HG02970 (cell line): ENCODE measurements around the gene ABHD16B.

Experiments
- ATAC-seq: cut with Tn5 transposase; IDR thresholded peaks from one replicate; pipeline ENCODE4 v1.9.1; 2021; ENCODE audit warnings: mild to moderate bottlenecking, moderate library complexity, moderate number of reproducible peaks; ENCODE audit not compliant: unreplicated experiment, low FRiP score

The ABHD16B gene

DNA sequence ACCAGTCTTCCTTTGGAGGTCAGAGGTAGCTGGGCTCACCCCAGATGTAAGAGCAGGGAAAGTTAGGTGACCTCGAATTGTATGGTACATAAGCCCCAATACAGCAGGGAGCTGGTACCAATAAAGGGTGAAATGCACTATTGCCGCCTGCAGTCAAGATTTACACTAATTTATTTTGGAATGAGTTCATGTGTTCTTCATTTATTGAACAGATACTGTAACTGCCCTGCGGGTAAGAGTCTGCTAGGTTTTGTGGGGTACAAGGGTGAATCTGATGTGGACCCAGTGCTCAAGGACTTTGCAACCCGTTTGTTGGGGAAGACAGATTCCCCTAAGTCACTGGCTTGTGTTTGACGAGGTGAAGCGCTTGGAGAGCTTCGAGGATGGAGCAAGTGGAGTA lies 31.1 kb downstream of the ABHD16B start:
- no peak for ATAC-seq

DNA sequence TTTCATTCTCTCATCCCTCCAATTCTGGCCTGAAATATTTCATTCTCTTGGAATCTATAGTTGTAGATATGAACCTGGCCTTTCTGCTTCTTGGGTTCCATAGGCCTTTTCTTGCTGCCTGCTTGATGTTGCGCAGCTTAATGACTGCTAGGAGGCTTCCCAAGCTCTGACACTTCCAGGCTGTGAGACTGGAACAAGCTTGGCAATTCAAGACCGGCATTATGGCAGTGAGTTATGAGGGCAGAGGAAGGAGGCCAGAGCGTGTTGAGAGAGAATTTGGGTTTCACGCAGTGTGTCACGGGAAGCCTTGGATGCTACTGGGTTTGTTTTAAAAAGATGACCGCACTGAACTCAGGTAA lies 32.7 kb downstream of the ABHD16B start:
- no peak for ATAC-seq

DNA sequence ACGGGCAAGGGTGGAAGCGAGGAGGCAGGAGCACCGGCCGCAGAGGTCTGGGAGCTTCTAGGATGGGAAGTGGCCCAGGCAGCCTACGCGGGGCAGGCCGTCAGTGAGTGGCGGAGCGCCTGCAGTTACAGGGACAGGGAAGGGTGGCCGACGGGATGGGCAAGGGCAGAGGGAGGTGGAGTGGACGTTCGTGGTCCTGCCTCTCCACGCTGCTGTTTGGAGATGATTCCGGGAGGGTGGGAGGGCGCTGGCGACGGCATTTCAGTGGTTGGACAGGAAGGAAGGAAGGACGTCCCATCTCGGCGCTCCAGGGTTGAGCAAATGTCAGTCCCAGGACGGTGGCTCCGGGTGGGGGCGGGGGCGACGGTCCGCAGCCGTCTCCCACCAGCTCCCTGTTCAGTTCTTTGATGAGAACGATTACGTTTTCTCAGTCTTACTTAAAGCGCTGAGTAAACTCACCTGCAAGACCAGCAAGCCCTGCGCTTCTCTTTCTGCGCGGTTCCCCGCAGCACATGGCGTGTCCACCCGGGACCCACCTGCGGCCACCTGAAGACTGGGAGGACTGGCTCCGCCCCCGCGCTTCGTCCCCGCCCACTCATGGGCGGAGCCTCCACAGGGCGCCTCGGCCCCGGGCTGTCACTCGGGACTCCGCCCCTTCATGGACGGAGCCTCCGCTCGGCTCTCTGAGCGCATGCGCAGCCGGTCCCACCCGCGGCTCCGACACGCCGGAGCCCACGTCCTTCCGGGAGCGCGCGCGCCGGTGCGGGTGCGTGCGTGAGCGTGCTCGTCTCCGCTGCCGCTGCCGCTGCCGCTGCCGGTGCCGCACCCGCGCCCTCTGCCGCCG lies 33.3 kb downstream of the ABHD16B start, which contains the start of gene DNAJC5:
DNAJC5 (plus strand) TSS at position 769 of the 844 bp plus-strand sequence. CDS start 33,220 bp downstream, outside the sequence.
- ATAC-seq, result peak; percentile 79

DNA sequence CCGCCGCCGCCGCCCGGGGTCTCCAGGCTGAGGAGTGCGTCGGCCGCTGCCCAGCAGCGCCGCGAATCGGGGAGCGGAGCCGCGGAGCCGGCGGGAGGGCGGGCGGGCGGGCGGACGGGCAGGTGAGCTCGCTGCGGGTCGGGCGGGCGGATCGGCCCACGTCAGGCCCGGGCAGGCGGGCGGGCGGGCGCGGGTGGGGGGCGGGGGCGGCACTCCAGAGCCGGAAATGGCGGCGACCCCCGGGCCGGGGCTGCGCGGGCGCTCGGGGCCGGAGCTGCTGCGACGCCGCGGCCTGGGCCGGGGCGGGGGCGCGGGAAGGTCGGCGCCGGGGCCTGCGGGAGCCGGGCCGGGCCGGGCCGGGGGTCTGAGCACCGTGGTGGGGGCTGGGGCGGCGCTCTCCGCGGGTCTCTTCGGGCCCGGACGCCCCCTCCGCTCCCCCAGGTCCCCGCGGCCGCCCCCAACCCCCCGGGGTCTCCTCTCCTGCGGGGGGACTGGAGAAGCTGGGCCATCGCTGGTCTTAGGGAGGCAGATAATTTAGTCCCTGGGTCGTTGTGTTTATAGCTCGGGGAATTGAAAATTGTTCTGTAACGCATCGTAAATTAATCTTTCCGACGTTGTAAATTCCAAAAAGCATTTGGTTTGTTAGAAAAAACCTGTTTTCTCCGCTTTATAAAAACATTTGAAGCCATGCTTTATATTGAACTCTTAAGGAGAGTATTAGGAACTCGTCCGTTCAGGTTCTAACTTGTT lies 34.1 kb downstream of the ABHD16B start:
- ATAC-seq, result no peak

DNA sequence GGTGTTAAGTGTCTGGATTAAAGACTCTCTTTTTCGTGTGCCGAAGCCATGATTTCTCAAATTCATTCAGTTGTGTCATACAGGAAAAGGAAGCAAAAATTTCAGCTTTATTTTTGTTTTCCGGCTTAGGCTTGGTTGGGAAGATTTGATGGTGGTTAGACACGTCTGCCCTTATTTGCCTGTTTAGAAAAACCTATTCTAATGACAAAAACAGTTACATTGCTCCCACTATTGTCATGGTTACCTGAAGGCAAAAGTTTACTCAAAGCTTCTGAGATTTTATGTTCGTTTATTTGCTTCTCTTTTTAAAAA lies 34.6 kb downstream of the ABHD16B start:
- ATAC-seq, result no peak

DNA sequence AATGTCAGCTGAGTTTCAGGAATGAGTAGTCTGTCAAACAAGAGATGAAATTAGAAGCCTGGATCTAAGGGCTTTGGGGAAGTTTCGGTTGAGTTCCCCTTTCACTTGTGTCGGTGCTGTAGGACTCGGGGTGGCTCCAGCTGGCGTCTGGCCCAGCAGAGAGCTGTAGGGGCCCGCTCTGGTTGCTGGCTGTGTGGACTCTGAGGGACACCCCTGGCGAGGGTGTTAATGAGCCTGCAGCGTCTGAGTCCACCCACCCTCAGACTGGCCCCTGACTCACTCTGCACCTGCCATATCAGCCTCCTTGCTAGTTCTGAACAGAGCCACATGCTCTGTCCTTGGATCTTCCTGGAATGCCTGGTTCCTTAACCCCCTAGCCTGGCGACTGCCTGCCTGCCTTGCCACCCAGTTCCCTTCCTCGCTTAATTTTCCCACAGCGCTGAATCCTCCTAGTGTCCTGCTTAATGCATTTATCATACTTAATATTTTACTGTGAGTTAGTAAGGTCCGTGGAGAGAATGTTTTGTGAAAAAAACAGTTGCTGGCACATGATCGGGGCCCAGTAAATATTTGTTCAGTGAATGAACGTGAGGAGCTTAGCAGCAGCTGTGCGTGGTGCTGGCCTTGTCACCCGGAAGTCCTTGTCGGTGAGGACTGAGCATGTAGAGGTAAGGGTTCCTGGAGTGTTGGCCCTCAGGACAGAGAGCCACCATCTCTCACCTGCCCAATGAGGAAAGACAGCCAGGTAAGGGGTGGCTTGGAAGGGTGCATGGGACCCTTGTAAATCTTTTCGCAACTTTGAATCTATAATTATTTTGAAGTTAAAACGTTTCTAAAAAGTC lies 35.2 kb downstream of the ABHD16B start:
- ATAC-seq, result no peak

DNA sequence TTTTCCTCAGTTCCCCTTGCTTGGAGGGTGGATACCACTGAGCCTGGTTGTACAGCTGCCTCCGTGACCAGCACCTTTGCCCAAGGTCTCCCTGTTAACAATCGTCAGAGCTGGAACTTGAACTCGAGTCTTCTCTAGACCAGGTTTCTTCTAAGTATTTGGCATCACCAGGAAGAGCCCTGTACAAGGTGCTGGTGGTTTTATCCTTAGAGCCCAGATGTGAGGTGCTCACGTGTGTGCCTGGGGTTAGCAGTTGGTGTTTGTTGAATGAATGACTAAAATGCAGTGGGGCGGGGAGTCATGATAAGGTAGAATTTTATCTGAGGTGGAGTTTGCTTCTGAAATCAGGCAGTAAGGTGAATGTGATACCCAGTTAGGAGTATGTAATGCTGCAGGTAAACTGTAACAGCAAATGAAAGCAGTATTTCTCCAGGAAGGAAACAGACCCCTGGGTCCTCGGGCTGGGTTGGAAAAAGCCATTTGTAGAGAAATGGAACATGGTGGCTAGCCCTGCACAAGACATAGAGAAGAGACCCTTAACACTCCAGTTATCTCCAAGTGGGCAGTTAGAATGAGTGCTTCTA lies 36.8 kb downstream of the ABHD16B start:
- no peak for ATAC-seq

DNA sequence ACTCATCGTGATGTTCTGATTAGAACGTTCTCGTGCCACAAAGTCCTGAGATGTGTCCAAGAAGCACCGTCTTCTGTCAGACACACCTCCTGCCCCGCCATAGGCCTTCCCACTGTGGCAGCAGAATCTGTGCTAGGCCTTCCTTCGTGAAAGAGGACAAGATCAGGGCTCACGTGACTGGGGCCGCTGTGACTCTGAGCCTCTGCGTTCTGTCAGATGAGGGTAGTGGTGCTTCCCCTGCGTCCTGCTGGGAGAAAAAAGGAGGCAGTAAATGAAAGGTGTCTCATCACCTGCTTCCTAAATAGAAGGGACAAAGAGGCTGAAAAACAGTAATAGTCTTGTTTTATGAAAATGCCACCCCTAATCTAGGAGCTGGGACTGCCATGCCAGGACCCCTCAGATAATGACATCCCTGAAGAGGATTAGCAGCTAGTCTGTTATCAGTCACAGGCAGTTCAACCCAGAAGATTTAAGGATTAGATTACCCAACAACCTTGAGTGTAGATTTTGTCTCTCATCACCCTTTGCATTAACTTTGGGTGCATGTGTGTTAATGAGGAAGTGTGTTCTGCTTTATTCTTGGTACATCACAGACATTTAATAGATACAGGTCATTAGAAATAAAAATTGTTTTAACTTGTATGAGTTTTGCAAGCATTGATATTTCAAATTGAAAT lies 37.7 kb downstream of the ABHD16B start:
- ATAC-seq, result no peak

DNA sequence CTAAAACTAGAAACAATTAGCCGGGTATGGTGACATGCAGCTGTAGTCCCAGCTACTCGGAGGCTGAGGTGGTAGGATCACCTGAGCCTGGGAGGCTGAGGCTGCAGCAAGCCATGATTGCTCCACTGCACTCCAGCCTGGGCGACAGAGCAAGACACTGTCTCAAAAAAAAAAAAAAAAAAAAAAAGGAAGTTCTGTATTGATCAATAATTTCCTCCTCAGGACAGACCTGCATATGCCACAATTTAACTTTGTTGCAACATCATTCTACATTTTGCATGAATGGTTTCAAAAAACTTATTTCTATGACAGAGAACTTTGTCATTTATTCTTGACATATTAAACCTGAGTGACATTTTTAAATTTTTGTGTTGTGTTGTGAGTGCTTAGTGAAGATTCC lies 39.1 kb downstream of the ABHD16B start:
- ATAC-seq, result no peak

DNA sequence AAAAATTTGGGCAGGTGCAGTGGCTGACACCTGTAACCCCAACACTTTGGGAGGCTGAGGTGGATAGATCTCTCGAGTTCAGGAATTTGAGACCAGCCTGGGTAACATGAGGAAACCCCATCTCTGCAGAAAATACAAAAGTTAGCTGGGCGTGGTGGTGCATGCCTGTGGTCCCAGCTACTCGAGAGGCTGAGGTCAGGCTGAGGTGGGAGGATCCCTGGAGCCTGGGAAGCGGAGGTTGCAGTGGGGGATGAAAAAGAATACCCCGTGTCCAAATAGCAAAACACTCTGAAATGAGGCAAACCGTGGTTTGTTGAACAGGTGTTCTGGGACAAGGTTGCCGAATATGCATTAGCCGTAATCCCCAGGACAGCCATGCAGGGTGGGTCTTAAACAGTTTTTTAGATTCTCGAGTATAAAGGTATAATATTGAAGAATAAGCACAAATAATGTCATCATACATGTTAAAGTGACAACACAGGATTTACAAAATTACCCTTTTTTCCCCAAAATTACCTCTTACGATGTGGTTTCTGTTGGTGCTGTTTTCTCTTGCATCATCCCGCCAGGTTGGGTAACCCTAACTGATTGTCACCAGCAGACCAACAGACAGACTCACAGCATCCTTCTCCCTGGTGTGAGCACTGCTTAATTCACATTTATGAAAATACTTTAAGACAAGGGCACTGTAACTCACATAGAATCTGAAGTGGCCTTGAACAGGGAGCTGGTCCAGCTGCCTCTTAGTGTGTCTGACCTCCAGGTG lies 42.7 kb downstream of the ABHD16B start:
- ATAC-seq, result no peak

DNA sequence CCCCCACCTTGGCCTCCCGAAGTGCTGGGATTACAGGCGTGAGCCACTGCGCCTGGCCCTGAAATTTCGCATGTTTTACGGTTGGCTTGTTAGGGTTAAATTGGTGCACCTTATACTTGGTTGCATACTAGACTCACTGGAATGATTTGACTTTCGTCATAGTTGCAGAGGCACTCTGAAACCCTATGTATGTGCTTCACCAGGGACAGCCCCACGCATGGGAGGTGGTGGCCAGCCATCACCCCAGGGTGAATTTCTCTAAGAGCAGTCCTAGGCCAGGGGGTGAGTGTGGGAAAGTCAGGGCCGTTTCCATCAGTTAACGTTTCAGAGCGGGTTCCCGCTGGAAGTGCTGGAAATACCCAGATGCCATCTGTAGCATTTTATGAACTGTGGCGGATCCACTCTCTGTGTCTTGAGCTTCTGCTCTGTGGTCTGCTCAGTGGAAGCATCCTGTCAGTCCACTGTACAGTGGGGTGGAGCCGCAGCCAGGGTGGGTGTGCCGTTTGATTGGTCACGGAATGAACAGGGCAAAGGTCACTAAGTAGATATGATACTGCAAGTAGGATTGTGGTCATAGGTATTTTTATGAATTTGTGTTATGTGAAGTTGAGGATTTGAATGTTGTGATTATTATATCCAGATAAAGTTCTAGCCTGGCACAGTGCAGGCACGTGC lies 46.8 kb downstream of the ABHD16B start:
- ATAC-seq, result no peak

DNA sequence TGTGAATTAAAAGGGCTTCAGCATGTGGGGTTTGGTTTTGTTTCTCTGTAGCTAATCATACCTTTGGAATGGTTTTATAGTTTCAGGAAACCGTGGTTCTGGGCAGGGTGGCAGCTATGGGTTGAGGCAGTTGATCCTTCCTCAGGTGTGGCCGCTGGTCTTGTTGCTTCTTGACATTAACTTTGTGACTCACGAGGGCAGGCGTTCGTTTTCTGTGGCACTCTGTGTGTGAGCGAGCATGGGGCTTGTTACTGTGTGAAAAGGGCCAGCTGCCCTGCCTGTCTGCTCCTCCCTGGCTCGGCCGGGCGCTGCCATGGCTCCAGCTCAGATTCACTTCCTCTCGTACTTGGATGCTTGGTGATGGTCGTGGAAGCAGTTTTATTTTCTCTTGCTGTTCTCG lies 49.9 kb downstream of the ABHD16B start:
- ATAC-seq, result no peak
